Measurements from ENCODE around the gene CNIH1.
A peak's percentile ranks its signal among the peaks of the same experiment; 100 is the strongest.
"Not testable (repeated sequence)": the region's sequence is repeated elsewhere in the genome, so short reads cannot be mapped to it uniquely, and the experiment has no call there.

The CNIH1 gene

GRCh38 chr14:54465654-54466053 is 24.5 kb upstream of the CNIH1 start:
- DNase-seq: no peak

DNA sequence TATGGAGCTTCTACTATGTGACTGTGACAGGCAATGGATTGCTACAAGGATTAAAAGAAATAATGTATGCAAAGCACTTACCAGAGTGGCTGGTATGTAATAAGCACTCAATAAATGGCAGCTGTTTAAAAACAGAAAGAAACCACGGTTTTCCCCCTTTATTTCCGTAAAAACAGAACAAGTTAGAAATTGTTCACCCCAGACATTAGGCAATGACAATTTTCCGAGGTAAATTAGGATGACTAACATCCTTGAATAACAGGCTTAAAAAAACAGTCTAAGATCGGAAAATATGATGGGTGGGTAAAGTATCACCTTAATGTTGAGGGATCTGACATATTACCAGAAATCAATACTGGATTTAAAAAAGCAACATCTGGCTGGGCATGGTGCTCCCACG is 20.9 kb upstream of the CNIH1 start:
- no peak for DNase-seq

- DNase-seq: no peak
These were observed 17.9 kb upstream of the CNIH1 start for GRCh38 chr14:54459106-54459505.

GRCh38 chr14:54458536-54458935 is 17.4 kb upstream of the CNIH1 start:
- not testable (repeated sequence) for DNase-seq

DNA sequence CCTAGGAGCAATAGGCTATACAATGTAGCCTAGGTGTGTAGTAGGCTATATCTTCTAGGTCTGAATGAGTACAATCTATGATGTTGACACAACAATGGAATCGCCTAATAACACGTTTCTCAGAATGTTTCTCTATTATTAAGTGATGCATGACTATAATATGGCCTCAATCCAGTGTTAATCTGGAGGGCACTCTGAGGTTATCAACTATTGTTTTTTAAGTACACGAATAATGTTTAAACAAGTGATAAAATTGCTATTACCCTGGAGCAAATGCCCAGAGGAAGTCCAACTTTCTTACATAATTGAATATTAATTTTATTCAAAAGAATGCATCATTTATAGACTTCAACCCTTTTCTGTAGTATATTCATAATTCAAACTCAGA is 16.4 kb upstream of the CNIH1 start:
- DNase-seq: no peak

DNA sequence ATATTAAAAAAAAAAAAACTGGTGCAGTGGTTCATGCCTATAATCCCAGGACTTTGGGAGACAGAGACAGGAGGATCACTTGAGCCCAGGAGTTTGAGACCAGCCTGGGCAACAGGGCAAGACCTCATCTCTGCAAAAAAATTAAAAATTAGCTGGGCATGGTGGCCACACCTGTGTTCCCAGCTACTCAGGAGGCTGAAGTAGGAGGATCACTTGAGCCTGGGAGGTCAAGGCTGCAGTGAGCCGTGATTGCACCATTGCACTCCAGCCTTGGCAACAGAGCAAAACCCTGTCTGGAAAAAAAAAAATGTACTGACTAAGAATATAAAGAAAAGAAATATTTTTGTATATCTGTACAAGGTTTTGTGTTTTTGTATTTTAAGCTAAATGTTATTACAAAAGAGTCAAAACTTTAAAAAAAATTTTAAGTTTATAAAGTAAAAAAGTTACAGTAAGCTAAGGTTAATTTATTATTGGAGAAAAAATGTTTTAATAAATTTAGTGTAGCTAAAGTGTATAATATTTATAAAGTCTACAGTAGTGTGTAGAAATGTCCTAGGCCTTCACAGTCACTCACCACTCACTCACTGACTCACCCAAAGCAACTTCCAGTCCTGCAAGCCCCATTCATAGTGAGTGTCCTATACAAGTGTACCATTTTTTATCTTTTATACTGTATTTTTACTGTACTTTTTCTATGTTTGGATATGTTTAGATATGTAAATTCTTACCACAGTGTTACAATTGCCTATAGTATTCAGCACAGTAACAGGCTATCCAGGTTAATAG is 15.8 kb upstream of the CNIH1 start:
- not testable (repeated sequence) for DNase-seq

GRCh38 chr14:54455363-54455762 is 14.2 kb upstream of the CNIH1 start:
- DNase-seq: no peak

DNA sequence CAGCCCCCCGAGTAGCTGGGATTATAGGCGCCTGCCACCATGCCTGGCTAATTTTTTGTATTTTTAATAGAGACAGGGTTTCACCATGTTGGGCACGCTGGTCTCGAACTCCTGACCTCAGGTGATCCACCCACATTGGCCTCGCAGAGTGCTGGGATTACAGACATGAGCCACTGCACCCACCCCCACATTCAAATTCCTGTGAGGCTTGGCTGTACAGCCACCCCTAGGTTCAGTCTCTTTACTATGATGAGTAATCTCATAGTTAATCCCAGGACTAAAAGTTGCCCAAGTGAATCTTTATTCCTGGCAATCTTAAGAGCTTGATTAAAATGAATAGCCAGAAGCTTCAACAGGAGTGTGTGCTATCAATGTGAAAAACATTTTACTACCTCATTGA is 12.8 kb upstream of the CNIH1 start:
- not testable (repeated sequence) for DNase-seq

- DNase-seq: no peak
These were observed 12.1 kb upstream of the CNIH1 start for GRCh38 chr14:54453252-54453651.

DNA sequence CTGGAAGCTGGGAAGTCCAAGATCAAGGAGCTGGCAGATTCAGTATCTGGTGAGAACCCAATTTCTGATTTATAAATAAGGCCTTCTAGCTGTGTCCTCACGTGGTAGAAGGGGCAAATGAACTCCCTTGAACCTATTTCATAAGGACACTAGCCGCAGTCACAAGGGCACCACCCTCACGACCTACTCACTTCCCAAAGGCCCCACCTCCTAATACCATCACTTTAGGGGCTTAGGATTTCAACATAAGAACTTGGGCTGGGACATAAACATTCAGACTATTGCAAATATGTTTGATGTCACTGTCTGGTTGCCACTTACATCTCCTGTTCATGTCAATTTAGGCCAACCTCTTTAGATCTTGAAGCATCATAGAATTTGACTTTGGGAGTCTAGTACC is 10.8 kb upstream of the CNIH1 start:
- DNase-seq: no peak

GRCh38 chr14:54451121-54451601 is 10.0 kb upstream of the CNIH1 start:
- DNase-seq: no peak

- no peak for DNase-seq
These were observed 9.4 kb upstream of the CNIH1 start for GRCh38 chr14:54450535-54450934.

DNA sequence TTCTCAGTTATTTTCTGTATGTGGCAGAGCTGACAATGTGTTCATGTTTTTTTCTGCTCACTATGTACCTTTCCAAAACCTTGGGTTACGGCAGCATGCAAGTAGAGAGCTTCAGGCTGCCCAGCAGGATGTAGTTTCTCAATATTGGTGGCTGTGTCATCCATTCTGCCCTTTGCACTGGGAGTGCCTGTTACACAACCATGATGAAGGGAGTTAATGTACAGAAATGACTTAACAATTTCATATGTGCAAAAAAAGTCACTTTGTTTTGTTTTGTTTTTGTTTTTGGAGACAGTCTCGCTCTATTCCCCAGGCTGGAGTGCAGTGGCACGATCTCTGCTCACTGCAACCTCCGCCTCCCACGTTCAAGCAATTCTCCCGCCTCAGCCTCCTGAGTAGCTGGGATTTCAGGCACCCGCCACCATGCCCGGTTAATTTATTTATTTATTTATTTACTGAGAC is 6.1 kb upstream of the CNIH1 start:
- DNase-seq: no peak

DNA sequence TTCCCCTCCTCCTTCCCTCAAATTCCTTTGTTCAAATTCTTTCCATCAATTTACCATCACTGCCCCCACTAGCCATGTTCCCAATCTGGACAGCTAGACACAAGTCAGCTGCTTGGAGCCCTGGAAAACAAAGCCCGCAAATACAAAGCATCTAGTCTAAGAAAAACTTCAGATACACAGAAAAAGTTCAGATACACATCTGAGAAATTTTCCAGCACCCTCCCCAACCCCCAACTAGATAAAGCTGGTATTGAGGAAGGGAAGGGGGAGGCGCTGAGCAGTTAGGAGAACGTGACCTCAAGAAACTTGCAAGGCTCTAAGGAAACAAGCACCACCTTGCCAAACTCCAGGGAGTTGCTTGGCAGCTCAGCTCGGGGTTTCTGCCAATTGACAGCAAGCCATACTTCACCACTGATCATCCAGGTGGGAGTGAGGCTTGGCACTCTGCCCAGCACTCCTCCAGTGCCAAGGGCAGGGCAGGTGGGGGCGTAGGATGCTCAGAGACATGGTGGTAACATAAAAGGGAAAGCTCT is 5.1 kb upstream of the CNIH1 start:
- DNase-seq: no peak

DNA sequence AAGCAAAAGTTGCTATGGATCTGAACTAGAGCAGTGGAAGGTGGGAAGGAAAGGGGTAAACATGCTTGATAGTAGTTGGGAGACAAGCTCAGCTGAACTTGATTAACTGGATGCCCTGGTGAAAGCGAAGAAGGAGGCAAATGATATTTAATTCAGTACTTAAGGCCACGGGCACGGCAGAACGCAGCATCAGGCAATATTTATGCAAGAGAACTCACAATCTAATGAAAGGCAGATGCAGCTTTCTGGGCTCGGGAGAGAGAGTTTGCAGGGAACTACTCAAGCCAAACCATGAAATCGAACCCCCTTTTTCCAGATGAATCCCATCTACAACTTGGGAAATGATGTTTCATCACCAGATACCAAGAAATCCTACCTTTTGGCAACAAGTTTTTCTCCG is 3.5 kb upstream of the CNIH1 start:
- DNase-seq: no peak

DNA sequence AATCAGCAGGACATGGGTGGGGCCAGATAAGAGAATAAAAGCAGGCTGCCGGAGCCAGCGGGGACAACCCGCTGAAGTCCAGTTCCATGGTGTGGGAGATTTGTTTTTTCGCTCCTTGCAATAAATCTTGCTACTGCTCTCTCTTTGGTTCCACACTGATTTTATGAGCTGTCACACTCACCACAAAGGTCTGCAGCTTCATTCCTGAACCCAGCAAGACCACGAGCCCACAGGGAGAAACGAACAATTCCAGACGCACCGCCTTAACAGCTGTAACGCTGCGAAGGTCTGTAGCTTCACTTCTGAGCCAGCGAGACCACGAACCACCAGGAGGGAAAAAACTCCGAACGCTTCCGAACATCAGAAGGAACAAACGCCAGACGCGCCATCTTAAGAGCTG is 2.8 kb upstream of the CNIH1 start:
- no peak for DNase-seq

DNA sequence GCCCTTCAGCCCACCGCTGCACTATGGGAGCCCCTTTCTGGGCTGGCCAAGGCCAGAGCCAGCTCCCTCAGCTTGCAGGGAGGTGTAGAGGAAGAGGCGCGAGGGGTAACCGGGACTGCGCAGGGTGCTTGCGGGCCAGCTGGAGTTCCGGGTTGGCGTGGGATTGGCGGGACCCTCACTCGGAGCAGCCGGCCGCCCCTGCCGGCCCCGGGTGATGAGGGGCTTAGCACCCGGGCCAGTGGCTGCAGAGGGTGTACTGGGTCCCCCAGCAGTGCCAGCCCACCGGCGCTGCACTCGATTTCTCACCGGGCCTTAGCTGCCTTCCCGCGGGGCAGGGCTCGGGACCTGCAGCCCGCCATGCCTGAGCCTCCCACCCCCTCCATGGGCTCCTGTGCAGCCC is 1.8 kb upstream of the CNIH1 start:
- DNase-seq: not testable (repeated sequence)

- DNase-seq: no peak
These were observed 700 bp downstream of the CNIH1 start for GRCh38 chr14:54440476-54440872.

DNA sequence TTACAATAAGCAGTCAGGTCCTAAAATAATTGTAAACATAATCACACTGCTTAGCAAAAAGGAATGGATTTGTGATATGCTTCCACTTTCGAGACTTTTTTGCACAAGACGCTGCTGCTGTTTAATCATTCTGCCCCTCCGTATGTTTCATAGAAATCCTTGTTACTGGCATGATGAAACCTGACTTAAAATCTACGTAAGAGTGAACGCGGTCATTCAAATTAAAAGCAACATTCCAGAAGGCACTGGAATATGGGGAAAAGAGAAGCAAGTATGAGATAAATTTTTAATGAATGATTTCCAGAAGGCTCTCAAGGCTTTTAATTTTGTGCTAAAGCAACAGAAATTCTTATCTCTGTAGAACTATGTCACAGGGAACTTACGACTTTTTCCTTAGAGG is 1.1 kb downstream of the CNIH1 start:
- no peak for DNase-seq

DNA sequence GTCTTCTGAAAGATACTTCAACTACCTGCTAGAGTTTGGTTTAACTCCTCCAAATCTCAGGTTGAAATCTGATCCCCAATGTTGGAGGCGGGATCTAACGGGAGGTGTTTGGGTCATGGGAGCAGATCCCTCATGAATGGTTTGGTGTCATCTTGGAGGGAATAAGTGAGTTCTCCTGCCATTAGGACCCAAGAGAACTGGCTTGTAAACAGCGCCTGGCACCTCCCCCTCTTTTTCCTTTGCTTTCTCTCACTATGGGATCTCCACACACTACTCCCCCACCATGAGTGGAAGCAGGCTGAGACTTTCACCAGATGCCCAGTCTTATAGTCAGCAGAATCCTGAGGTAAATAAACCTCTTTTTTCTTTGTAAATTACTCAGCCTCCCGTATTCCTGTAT is 2.5 kb downstream of the CNIH1 start:
- DNase-seq: no peak

DNA sequence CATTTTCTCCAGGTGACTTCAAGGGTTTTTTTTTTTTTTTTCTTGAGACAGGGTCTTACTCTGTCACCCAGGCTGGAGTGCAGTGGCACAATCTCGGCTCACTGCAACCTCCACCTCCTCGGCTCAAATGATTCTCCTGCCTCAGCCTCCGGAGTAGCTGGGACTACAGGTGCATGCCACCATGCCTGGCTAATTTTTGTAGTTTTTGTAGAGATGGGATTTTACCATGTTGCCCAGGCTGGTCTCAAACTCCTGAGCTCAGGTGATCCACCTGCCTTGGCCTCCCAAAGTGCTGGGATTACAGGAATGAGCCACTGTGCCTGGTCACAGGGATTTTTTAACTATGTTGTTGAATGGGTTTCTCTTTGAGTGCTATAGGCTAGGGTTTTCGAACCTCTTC is 3.2 kb downstream of the CNIH1 start:
- DNase-seq: not testable (repeated sequence)

DNA sequence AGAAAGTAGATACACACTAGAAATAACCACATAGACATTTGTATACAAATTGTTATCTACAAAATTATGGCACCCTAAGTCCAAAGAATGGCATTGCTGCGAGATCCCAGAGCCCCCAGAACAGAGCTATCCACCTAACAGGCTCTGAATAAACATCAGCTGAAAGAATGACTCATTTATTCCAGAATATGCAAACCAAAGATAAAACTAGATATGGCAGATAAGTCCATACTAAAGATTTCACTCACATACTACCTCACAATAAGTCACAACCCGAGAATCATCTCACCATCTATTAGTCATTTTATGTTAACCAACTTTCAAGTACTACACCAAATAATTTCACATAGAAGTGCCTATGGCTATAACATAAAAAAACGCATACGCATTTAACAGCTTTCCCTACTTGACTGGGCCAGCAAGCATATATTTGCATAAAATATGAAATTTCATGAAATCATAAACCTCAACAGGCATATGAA is 5.6 kb downstream of the CNIH1 start:
- DNase-seq: peak; percentile 33

DNA sequence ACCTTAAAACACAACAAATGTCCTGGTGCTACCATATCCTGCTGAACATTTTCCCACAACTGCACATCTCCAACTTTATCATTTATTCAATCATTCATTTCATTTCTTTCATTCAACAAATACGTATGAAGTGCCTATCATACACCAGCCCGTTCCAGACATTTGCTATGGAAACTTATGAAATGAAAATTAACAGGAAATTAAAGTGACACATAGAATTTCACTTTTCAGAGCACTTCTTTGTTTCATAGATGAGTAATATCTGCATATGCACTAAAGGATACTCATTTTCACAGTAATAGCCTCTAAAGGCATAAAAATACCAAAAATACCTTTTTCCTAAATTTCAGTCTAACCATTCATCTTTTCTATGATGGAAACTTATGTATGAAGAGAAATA is 12.6 kb downstream of the CNIH1 start:
- DNase-seq: no peak

- no peak for DNase-seq
These were observed 13.3 kb downstream of the CNIH1 start for GRCh38 chr14:54427871-54428270.

All from NCI-H1048 (cell line).